Astrocyte of the cerebellum (primary cell): Measurements from ENCODE around the gene RBM45.

ENCODE experiments used
- DNase-seq: peaks from one replicate; pipeline ENCODE4 v3.0.0-alpha.2; 2011; ENCODE audit warnings: low read depth
- H3K4me3 ChIP-seq: 2 replicates; pipeline ENCODE4 v1.5.1; 2011; ENCODE audit warnings: mild to moderate bottlenecking, low read depth, low read length, moderate library complexity
- in situ Hi-C: cut with HindIII; loops from 2 replicates; pipeline ENCODE4 v1.10.0; 2017; ENCODE audit warnings: low sequenced_read_pairs
- TF ChIP-seq, protein P1 (sequence below): IDR thresholded peaks from 2 replicates; pipeline ENCODE4 v1.5.1; 2012; ENCODE audit warnings: low read length, low read depth, moderate library complexity, mild to moderate bottlenecking; ENCODE audit errors: missing control alignments

Gene RBM45

DNA sequence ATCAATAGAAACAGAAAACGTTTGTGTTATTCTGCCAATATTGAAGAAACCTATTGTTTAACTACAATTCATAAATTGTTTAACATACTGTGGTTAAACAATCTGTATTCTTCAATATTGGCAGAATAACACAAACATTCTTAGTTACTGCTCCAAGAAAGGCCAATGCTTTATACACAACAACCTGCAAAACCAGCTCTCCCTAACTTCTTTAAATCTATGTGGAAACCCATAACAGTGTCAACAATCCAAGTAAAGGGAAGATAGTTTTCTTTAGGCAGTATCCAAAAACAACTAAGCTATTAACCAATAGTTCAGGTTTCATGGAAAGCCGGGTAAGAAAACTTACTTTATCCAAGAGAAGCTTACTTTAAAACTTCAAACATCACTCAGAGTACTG lies 6.2 kb upstream of the RBM45 start:
- TF ChIP-seq, protein P1, sequence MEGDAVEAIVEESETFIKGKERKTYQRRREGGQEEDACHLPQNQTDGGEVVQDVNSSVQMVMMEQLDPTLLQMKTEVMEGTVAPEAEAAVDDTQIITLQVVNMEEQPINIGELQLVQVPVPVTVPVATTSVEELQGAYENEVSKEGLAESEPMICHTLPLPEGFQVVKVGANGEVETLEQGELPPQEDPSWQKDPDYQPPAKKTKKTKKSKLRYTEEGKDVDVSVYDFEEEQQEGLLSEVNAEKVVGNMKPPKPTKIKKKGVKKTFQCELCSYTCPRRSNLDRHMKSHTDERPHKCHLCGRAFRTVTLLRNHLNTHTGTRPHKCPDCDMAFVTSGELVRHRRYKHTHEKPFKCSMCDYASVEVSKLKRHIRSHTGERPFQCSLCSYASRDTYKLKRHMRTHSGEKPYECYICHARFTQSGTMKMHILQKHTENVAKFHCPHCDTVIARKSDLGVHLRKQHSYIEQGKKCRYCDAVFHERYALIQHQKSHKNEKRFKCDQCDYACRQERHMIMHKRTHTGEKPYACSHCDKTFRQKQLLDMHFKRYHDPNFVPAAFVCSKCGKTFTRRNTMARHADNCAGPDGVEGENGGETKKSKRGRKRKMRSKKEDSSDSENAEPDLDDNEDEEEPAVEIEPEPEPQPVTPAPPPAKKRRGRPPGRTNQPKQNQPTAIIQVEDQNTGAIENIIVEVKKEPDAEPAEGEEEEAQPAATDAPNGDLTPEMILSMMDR, result no peak
- DNase-seq, result no peak
- H3K4me3 ChIP-seq, result no peak overlapping the region
- in situ Hi-C loops, result no loop called here

DNA sequence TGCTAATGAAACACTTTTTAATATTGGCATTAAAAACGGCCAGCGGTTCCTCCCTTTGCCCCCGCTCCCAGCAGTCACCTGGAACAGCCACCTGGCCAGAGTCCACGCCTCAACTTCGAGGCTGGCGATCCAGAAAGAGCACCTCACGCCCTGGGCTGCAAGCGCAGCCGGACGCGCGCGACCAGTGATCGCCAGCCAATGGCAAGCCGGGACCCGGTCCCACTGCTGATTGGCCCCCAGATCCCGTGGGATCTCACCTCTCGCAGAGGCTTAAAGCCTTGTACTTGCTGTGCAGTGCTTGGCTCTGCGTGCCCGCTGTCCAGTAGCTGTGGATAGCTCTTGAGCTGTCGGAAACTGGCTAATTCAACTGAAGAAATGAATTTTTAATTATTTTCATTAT lies 4.1 kb upstream of the RBM45 start:
- in situ Hi-C loops, result no loop called here
- TF ChIP-seq, protein P1, result no peak

DNA sequence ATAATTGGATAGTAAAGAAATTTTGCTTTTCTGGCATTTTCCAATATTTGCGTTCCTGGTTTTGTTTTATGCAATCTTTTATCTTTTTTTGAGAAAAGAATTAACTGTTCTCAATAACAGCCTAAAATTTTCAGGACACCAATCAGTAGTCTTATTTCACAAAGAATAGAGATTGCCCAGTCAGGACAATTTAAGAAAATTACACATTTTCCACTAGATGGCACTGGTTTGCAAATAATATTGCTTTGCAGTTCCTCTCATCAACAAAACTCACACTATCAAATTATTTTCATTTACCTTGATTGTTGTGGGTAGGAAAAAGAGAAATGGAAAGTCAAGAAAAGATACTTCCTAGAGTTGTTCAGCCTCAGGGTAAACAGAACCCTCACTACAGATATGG lies 2.4 kb upstream of the RBM45 start:
- TF ChIP-seq, protein P1, result peak; percentile 39
- in situ Hi-C loops, result no loop called here
- no peak overlapping the region for H3K4me3 ChIP-seq
- peak; percentile 34 for DNase-seq

More for the DNA sequence above, 4.1 kb upstream of the RBM45 start:
- no peak overlapping the region for H3K4me3 ChIP-seq
- DNase-seq, result no peak

DNA sequence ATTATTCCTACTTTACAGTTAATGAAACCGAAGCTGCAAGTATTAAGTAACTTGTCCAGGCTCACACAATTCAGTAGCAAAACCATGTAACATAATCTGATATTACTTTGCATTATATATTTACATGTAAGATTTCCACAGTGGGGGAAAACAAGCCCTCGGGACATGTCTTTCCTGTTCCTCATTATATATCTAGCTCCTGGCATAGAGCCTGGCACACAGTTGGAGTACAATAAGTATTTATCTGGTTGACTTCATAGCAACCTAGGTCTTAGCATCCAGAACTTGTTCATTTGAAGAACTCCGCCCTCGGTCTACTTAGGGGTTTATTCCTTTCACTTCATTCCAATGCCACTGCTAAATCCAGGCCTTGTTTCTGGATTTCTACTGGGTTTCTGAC lies 1.6 kb upstream of the RBM45 start:
- TF ChIP-seq, protein P1, result no peak
- no peak for DNase-seq
- H3K4me3 ChIP-seq, result no peak overlapping the region
- in situ Hi-C loops, result no loop called here

DNA sequence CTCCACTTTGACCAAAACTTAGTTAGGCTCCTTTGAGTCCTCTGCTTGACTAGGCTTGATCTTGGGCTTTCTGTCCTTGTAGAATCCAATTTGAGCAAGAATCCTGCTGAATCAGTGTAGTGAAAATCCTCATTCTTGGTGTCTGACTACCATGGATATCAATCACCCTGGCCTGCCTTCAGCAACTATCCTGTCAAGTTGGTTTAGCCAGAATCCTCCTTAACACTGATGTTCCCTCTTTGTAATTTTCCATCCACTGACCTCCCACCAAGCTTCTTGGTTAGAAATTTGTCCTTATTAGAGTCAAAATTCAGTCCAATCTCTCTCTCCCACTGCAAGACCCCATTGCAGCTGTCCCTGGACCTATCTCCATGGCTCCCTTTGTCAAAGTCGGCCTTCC lies 494 bp upstream of the RBM45 start:
- no peak for DNase-seq
- TF ChIP-seq, protein P1, result no peak
- in situ Hi-C loops, result no loop called here
- peak overlapping the region; percentile 68 for H3K4me3 ChIP-seq

DNA sequence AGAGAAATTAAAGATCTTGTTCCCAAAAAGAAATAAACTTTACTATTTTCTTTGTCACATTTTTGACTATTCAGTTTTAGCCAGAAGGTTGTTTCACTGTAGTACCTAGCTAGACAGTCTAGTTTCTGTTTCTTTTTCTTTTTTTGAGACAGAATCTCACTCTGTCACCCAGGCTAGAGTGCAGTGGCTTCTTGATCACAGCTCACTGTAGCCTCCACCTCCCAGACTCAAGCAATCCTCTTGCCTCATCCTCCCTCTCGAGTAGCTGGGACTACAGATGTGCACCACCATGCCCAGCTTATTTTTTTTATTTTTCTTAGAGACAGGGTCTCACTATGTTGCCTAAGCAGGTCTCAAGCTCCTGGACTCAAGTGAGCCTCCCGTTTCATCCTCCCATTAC lies 2.2 kb downstream of the RBM45 start:
- TF ChIP-seq, protein P1, result no peak
- in situ Hi-C loops, result no loop called here
- H3K4me3 ChIP-seq, result no peak overlapping the region
- DNase-seq, result no peak

DNA sequence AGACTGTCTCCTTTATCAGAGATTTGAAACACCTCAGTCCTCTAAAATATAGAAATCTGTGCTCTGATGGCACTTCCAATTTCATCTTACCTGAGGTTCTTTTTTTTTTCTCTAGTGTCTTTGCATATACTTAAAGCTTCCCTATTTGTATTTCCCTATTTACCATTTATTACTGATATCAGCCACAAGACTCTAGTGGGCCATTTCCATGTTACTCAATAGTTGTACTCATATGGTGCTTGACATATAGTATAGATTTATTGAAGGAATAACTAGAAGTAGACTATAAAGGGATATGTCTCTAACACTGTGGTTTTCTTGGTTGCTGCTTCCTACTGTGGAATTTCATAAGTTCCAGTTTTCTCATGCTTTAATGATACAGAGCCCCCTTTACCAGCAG lies 3.0 kb downstream of the RBM45 start:
- H3K4me3 ChIP-seq, result no peak overlapping the region
- TF ChIP-seq, protein P1, result no peak
- in situ Hi-C loops, result no loop called here
- DNase-seq, result no peak
